Smooth muscle cell (in vitro differentiated cells): ENCODE measurements around the gene RABGAP1L. TPM values are rescaled to one million over a fixed set of nuclear protein-coding genes. Genes with fewer than 3 reads are reported as not detected.
"Not testable (repeated sequence)": the region's sequence is repeated elsewhere in the genome, so short reads cannot be mapped to it uniquely, and the experiment has no call there.

Experiments
- DNase-seq: peaks from one replicate; lab custom pipeline; 2025; ENCODE audit not compliant: unreplicated experiment; lab: John Stamatoyannopoulos, UW
- H2AFZ ChIP-seq: fragments of 200-600 bp; sonication (generic); 2 replicates; pipeline ENCODE4 v1.6.0; 2016; ENCODE audit warnings: antibody characterized with exemption, low read depth, mild to moderate bottlenecking
- H3F3A ChIP-seq: fragments of 200-600 bp; sonication (generic); 2 replicates; pipeline ENCODE4 v1.6.0; 2017; ENCODE audit warnings: antibody characterized with exemption, low read depth
- H3K27ac ChIP-seq: fragments of 200-600 bp; sonication (generic); 2 replicates; pipeline ENCODE4 v1.5.1; 2016; ENCODE audit warnings: low read depth, mild to moderate bottlenecking
- H3K27me3 ChIP-seq: fragments of 200-600 bp; sonication (generic); 2 replicates; pipeline ENCODE4 v1.6.1; 2016; ENCODE audit warnings: low read depth, mild to moderate bottlenecking
- H3K36me3 ChIP-seq: fragments of 200-600 bp; sonication (generic); 2 replicates; pipeline ENCODE4 v1.5.1; 2016; ENCODE audit warnings: low read depth
- H3K4me1 ChIP-seq: fragments of 200-600 bp; sonication (generic); 2 replicates; pipeline ENCODE4 v1.5.1; 2016; ENCODE audit warnings: low read depth
- H3K4me2 ChIP-seq: fragments of 200-600 bp; sonication (generic); 2 replicates; pipeline ENCODE4 v1.6.0; 2016; ENCODE audit warnings: mild to moderate bottlenecking
- H3K4me3 ChIP-seq: fragments of 200-600 bp; sonication (generic); 2 replicates; pipeline ENCODE4 v1.5.1; 2016; ENCODE audit warnings: mild to moderate bottlenecking
- H3K79me2 ChIP-seq: fragments of 200-600 bp; sonication (generic); 2 replicates; pipeline ENCODE4 v1.6.0; 2016; ENCODE audit warnings: low read depth, mild to moderate bottlenecking
- H3K9ac ChIP-seq: fragments of 200-600 bp; sonication (generic); 2 replicates; pipeline ENCODE4 v1.6.0; 2016; ENCODE audit warnings: low read depth
- H3K9me3 ChIP-seq: fragments of 200-600 bp; sonication (generic); replicated peaks from 2 replicates; pipeline ENCODE4 v1.5.1; 2016; ENCODE audit warnings: low read depth
- H4K20me1 ChIP-seq: fragments of 200-600 bp; sonication (generic); 2 replicates; pipeline ENCODE4 v1.6.0; 2016; ENCODE audit warnings: low read depth
- CTCF ChIP-seq: fragments of 200-600 bp; sonication (generic); IDR thresholded peaks from 2 replicates; pipeline ENCODE4 v1.5.1; 2017; ENCODE audit warnings: borderline replicate concordance, mild to moderate bottlenecking, antibody characterized with exemption; ENCODE audit not compliant: insufficient read depth, poor library complexity, severe bottlenecking
- WGBS: methylation state at CpG from one replicate; pipeline ENCODE4 v1.1.7; 2016; ENCODE audit warnings: low lambda C conversion rate; 5-methylcytosine and 5-hydroxymethylcytosine counted together
- polyA plus RNA-seq: library from polyadenylated mRNA; unstranded; fragments of >200 nt; fragmentation: Nextera tagmentation; extraction: Ambion mirVana; gene quantifications from 2 replicates; pipeline ENCODE4 v1.2.1, GENCODE V29; 2016
- total RNA-seq: library from RNA; depleted of rRNA; stranded (reverse); fragments of >200 nt; gene quantifications from 2 replicates; pipeline ENCODE4 v1.2.3, GENCODE V29; 2014

RABGAP1L gene
- total and polyA plus RNA-seq, 2 experiments from 2014 or later: 4.8 to 24.7 TPM

- no peak for TF ChIP-seq CTCF
These were observed 149.3 kb downstream of the RABGAP1L start for GRCh38 chr1:174308604-174309003.

GRCh38 chr1:174309490-174309889 is 150.2 kb downstream of the RABGAP1L start:
- Histone ChIP-seq H3K9ac (no peak overlapping the region), H3K27ac (no peak overlapping the region), H3K4me2 (no peak overlapping the region), H4K20me1 (no peaks in the 10 kb centered on the region), H3F3A (no peaks in the 10 kb centered on the region), H3K4me1 (no peaks in the 10 kb centered on the region), H3K4me3 (no peak overlapping the region), H2AFZ (no peak overlapping the region), H3K36me3 (no peaks in the 10 kb centered on the region), H3K27me3 (no peaks in the 10 kb centered on the region), H3K79me2 (no peaks in the 10 kb centered on the region), H3K9me3 (peaks cover 11% of the 10 kb centered on the region)
- DNase-seq: no peak
- TF ChIP-seq CTCF: no peak

More at GRCh38 chr1:174308604-174309003, 149.3 kb downstream of the RABGAP1L start:
- Histone ChIP-seq H3K9me3 (peaks cover 4% of the 10 kb centered on the region), H3K36me3 (no peaks in the 10 kb centered on the region), H2AFZ (no peak overlapping the region), H3K9ac (no peak overlapping the region), H3K27me3 (no peaks in the 10 kb centered on the region), H3K27ac (no peak overlapping the region), H3K4me1 (no peaks in the 10 kb centered on the region), H4K20me1 (no peaks in the 10 kb centered on the region), H3K4me3 (no peak overlapping the region), H3F3A (no peaks in the 10 kb centered on the region), H3K4me2 (no peak overlapping the region), H3K79me2 (no peaks in the 10 kb centered on the region)
- DNase-seq: no peak

GRCh38 chr1:174314433-174314832 is 155.1 kb downstream of the RABGAP1L start:
- Histone ChIP-seq H3K27ac (no peak overlapping the region), H3K9ac (no peak overlapping the region), H3K4me2 (no peak overlapping the region), H3K36me3 (peaks cover 4% of the 10 kb centered on the region), H3K27me3 (no peaks in the 10 kb centered on the region), H3F3A (no peaks in the 10 kb centered on the region), H4K20me1 (no peaks in the 10 kb centered on the region), H3K79me2 (no peaks in the 10 kb centered on the region), H2AFZ (no peak overlapping the region), H3K4me1 (no peaks in the 10 kb centered on the region), H3K4me3 (no peak overlapping the region), H3K9me3 (peaks cover 22% of the 10 kb centered on the region)
- TF ChIP-seq CTCF: no peak
- WGBS: 92% methylated on average over 4 of the region's 4 CpGs
- DNase-seq: no peak

GRCh38 chr1:174315239-174315638 is 155.9 kb downstream of the RABGAP1L start:
- WGBS: 96% methylated on average over 2 of the region's 2 CpGs
- H3K9ac ChIP-seq: no peak overlapping the region
- H3K4me1 ChIP-seq: no peaks in the 10 kb centered on the region
- no peak for TF ChIP-seq CTCF
- no peaks in the 10 kb centered on the region for H4K20me1 ChIP-seq
- H2AFZ ChIP-seq: no peak overlapping the region
- no peaks in the 10 kb centered on the region for H3K79me2 ChIP-seq
- no peak overlapping the region for H3K27ac ChIP-seq
- no peak overlapping the region for H3K4me2 ChIP-seq
- H3F3A ChIP-seq: no peaks in the 10 kb centered on the region
- no peaks in the 10 kb centered on the region for H3K27me3 ChIP-seq
- DNase-seq: no peak
- H3K9me3 ChIP-seq: peaks cover 22% of the 10 kb centered on the region
- H3K36me3 ChIP-seq: peaks cover 9% of the 10 kb centered on the region
- no peak overlapping the region for H3K4me3 ChIP-seq

- WGBS: 97% methylated on average over 3 of the region's 3 CpGs
- not testable (repeated sequence) for H3K4me1 ChIP-seq, H4K20me1 ChIP-seq, H3K27ac ChIP-seq, H3K9ac ChIP-seq, H3K79me2 ChIP-seq, H2AFZ ChIP-seq, H3F3A ChIP-seq, H3K4me2 ChIP-seq, DNase-seq, H3K4me3 ChIP-seq, H3K27me3 ChIP-seq
- H3K36me3 ChIP-seq: peaks cover 16% of the 10 kb centered on the region
- peaks cover 25% of the 10 kb centered on the region for H3K9me3 ChIP-seq
These were observed 161.6 kb downstream of the RABGAP1L start for GRCh38 chr1:174320897-174321296.
